ENCODE data around the gene WDR72. TPM values are rescaled to one million over a fixed set of nuclear protein-coding genes. Genes with fewer than 3 reads are reported as not detected.
"Not testable (repeated sequence)": the region's sequence is repeated elsewhere in the genome, so short reads cannot be mapped to it uniquely, and the experiment has no call there.

WDR72 gene
- total RNA-seq, 1 donor from 2014 or later = 11.8 TPM

DNA sequence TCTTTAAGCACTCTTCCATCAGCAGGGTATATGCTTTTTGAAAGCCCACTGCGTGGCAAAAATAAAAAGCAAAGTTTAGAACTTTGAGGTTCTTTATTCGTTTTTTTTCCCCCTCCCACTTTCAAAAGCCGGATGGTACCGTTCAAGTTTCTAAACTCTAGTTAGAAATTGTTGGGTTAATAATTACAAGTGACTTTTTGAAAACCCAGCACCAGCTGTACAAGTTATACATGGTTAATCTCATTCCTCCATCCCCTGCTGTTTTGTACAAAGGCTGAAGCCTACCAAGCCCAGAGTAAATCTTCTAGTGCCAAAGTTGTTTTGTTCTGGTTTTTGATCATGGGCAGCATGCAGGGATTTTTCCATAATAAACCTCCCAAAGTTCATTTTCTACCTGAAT, 48.6 kb downstream of the WDR72 start:
- peak; percentile 75 for ATAC-seq
- no peak for DNase-seq (ENCODE audit: low spot score)

DNA sequence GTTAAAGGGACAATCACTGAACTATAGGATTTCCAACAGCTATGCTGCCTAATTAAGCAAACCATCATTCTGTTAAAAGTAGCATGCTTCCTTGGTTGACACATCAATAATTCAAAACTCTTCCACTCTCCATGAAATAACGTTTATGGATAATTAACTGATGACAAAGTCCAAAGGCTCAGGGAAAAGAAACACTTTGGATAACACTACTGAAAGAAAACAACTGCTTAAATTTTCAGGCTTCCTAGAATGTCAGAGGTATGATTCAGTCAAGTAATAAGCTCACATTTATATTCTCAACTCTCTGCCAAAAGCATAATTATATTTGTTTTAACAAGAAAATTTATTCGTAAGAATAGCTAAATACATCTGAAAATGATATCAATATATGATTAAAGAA, 49.6 kb downstream of the WDR72 start:
- ATAC-seq (peak; percentile 20), DNase-seq (ENCODE audit: low spot score) (no peak)

DNA sequence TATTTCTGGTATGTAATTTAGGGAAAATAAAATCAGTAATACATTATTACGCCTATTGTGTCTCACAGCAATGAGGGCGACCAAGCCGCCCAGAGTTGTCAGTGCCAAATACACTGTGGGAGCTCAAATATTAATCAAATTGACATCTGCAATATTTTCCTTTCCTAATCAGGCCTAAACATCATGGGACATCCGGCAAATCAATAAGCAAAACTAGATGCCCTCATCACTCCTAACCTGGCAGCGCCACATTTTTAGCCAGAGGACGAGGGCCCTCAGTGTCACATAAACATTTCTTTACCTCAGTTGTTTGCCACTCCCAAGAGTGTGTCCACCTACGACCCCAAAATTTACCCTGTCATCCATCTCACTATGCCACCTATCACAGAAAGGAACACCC, 64.1 kb downstream of the WDR72 start:
- DNase-seq (ENCODE audit: low spot score) (no peak), ATAC-seq (no peak)

DNA sequence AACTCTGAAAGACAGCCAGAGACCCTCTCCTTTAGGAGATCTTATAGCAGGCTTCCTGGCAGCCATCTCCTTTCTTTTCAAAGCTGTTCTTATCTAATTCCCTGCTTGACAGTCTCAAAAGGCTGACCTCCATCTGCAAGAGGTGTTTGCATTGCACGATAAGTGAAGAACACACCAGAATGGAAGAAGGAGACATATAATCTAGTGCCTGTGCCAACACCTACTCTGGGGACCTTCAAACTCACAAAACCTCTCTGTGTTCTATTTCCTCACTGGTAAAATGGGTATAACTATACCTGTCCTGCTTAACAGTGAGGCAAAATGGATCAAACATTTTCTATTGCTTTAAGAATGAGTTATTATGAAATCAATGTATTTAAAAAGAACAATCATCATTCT, 65.0 kb downstream of the WDR72 start:
- ATAC-seq = peak; percentile 39

DNA sequence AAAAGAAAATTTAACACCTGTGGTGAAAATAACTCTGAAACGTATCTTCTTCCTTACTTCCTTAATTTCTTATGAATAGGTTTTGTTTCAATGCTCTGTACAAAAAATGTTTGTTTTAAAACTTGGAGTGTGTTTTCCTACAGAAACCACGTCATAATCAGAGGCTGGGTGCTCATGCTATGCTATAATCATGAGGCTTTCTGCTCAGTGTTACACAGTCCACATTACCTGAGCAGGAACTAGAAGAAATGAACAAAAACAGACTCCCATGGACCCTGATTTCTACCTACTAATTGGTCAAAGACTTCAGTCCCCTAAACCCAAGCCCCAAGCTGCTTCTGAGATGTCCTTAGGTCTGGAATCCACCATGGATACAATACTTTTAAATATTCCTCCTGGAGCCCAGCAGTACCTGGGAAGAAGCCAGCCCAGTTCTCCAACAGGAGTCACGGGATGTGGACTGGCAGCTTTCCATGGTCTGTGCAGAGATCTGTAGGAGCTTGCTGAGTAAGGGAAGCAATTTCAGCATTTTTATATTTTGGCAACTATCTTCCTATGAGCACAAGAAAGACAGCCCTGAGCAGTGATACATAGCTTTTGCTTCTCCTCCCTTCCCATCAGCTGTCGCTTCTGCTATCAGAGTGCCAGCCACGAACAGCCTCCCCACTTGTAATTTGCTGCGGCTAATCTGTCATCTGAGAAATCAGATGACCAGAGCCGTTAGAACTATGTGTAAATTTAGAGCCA, 65.6 kb downstream of the WDR72 start:
- peak; percentile 93 for ATAC-seq
- peak; percentile 87 for DNase-seq (ENCODE audit: low spot score)

More for the DNA sequence above, 65.0 kb downstream of the WDR72 start:
- DNase-seq (ENCODE audit: low spot score) = no peak

DNA sequence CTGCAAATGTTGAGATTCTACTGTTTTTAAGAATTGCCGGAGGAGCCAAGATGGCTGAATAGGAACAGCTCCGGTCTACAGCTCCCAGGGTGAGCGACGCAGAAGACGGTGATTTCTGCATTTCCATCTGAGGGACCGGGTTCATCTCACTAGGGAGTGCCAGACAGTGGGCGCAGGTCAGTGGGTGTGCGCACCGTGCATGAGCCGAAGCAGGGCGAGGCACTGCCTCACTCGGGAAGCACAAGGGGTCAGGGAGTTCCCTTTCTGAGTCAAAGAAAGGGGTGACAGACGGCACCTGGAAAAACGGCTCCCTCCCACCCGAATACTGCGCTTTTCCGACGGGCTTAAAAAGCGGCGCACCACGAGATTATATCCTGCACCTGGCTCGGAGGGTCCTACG, 75.3 kb downstream of the WDR72 start:
- DNase-seq (ENCODE audit: low spot score); ATAC-seq: not testable (repeated sequence)

DNA sequence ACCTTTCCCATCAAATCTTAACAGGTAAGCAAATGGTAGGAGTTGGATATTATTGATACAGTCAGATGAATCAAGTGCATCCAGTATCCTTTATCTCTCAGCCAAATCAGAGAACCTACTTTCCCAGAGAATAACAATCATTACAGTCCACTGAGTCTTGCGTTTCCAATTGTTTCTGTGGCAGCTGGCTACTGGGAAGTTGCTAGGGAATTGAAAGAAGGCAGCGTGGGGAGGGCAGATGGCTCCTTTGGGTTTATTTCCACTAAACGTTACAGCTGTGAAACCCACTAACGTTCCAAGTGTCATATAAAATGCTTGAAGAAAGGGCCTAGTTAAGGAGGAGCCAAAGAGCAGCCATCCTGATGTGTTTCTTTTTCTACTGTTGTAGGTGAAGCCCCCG, 78.4 kb downstream of the WDR72 start:
- DNase-seq (ENCODE audit: low spot score) (no peak), ATAC-seq (no peak)

DNA sequence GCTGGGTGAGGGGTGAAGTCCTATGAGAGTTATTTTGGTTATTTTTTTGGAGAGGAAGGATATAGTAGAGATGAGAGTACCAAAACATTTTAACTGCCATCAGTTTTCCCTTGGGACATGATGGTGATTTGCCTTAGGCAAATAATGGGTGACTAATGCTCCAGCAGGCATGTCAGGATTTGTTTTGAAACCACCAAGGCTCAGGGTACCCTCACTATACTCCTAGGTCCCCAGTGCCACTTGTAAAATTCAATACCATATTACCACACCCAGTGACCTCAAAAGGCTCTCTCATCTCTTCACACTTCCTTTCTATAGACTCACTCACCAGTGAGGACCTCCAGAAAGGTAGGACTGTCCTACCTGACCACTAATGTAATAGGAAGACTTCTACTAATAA, 83.6 kb downstream of the WDR72 start:
- DNase-seq (ENCODE audit: low spot score) = no peak

DNA sequence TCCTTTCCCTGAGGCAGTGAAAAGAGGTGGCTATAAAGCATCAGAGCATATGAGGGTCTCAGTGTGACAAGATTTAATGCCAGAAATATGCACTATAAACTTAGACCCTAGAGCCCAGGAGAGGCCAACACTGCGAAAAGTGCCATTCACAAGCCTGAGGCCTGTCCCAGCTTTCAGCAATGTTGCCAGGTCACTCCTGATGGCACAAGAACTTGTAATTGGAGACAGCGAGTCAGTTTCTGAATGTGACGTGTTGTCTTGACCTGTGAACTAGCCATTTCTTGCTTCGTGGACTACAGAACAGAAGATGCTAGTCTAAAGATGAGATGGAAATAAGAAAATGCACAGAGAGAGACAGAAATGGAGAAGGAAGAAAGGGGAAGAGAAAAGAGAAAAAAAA, 87.9 kb downstream of the WDR72 start:
- ATAC-seq (no peak), DNase-seq (ENCODE audit: low spot score) (no peak)

More for the DNA sequence above, 83.6 kb downstream of the WDR72 start:
- no peak for ATAC-seq

DNA sequence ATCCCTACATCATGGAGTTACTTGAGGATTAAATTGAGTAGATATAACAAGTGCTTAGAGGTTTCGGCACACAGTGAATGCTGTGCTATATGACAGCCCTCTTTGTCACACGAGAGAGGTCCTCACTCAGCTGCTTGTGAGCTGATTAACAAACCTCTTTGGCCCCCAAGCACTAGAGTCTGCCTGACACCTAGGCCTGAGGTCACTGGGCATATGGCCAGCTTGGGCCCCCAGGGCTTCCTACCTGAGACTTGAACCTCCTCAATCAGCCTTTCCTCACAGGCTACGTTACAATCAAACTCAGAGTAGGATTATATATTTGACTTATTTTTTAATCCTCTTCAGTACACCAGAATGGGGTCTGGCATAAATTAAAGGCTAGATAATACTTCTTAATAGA, 88.8 kb downstream of the WDR72 start:
- DNase-seq (ENCODE audit: low spot score) = no peak
- ATAC-seq = no peak

DNA sequence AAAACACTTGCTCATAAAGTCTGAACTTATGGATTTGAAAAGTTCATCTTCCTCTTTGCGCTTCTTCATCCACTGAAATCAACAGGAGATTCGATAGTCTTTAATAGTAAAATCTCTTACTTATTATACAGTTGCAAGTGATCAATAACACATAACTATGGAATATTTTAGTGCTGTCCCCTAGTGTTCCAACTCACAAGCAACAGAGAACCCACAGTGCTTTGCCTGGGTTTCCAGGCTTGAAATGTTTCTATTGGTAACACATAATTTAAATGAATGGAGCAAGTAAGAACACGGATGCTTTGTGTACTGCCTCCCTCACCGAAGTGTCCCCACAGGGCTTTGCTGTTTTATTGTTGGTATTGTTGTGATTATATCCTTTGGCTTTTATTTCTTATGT, 93.5 kb downstream of the WDR72 start:
- peak; percentile 74 for ATAC-seq
- DNase-seq (ENCODE audit: low spot score) = no peak

DNA sequence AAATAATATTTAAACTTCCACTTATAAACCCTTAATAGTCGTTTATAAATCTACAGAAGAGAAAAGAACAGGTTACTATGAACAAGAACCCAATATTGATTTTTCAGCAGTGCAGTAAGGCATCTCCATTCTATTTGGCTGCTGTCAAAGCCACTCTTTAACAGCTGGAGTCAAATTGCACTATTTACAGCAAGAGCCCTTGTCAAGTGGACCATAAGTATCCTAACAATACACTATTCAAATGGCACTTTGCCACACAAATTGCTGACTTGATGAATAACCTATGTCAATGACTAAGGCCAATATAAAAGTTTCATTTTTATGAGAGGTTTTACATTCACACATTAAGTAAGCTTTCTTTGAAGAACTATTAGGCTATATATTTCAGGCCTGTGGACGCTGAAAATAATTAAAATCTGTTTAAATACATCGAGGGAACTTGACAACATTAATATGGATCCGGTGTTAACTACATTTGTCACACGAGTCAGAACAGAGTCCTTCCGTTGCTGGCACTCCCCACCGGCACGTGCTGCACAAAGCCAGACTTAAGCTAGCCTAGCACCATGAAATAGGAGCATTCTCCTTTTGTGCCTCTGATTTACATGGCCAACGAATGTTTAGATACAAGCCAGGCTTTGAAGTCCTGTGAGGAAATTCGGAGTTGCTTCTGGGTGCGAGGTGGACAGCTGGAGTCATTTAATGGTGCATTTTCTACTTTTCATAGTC, 100.5 kb downstream of the WDR72 start:
- ATAC-seq (peak; percentile 66), DNase-seq (ENCODE audit: low spot score) (no peak)

DNA sequence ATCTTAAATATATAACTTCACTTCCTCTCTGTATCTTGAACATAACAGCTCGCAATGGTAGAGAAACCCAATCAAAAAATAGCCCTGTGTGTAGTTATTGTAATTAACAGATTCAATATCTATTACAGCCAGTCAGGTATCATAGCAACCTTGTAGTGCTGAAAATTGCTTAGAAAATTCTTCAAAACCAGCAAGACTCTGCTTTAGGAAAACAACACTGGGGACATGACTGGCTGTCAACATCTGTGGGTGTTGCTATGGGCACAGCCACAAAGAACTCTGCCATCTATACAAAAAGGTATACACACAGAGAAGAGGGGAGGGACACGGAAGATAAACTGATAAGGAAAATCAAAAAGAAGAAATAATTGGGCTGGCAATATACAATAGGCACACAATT, 101.2 kb downstream of the WDR72 start:
- no peak for DNase-seq (ENCODE audit: low spot score)
- ATAC-seq = no peak

DNA sequence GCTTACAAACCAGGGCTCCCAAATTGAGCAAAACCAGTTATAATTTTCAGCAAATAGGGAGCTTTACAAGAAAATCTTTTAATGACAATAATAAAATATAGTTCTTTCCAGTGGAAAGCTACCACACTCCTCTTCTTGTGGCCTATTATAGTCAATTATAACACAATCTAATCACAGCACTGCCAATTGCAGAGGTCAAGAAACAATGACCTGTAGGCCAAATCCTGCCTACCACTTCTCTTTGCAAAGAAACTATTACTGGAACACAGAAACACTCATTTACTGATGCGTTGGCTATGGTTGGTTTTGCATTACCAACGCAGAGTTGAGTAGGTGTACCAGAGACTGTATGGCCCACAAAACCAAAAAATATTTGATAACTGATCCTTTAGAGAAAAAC, 110.5 kb downstream of the WDR72 start:
- DNase-seq (ENCODE audit: low spot score) = no peak
- ATAC-seq = peak; percentile 80

DNA sequence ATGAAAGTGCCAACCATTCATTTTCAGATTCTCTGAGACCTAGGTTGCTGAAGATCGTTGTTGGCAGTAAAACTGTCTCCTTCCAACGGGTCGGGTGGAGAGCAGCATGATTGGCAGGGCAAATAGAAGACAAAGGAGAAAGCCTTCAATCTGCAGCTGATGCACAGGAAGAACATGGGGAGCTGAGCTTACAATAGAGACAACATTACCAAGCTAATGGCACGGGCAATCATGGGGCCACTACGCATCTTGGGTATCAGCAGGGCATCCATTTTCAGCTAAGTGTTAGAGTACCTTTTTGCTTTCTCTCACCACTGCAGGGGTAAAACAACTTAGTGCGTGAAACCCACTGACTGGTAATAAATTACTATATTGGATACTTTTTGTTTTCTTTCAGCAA, 114.8 kb downstream of the WDR72 start:
- DNase-seq (ENCODE audit: low spot score) (no peak), ATAC-seq (no peak)

DNA sequence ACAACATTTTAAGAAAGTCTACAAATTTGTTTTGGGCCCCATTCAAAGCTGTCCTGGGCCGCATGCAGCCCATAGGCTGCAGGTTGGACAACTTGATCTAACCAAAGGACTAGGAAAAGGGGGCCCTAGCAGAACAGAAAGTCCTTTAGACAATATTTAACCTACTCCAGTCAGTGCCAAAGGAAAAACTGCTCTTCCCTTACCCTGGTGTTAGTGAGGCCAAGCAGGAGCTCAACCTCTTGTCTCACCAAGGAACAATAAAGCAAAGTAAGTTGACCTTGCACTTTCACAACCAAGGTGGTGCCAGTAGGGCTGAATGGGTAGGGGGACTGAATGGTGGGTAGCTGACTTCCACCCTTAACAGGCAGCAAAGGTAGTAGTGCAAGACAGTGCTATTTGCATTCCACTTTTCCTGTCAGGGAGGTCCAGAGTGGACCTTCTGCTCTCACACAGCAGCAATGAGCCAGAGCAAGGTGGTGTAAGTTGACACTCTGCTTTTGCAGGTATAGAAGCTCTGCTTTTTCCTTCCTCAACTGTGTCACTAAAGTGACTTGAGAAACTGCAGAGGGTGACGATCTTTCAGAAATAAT, 124.9 kb downstream of the WDR72 start:
- ATAC-seq (peak; percentile 63), DNase-seq (ENCODE audit: low spot score) (no peak)

DNA sequence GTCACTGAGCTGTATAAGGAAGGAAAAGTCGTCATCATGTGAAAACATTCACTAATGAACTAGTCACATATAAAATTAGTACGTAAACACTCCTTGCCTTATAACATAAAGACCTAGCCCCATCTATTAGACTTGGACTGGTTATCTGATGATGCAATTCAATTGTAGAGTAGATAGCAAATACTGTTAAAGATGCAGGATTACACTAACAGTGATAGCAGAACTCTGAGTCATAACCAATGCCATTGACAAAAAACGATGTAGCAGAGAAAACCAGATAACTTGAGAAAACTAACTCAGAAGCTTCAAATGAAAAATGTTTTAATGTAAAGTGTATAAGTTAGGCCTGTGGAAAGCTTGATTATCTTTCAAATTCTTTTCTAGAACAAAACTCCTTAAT, 132.2 kb downstream of the WDR72 start:
- ATAC-seq (no peak), DNase-seq (ENCODE audit: low spot score) (no peak)

DNA sequence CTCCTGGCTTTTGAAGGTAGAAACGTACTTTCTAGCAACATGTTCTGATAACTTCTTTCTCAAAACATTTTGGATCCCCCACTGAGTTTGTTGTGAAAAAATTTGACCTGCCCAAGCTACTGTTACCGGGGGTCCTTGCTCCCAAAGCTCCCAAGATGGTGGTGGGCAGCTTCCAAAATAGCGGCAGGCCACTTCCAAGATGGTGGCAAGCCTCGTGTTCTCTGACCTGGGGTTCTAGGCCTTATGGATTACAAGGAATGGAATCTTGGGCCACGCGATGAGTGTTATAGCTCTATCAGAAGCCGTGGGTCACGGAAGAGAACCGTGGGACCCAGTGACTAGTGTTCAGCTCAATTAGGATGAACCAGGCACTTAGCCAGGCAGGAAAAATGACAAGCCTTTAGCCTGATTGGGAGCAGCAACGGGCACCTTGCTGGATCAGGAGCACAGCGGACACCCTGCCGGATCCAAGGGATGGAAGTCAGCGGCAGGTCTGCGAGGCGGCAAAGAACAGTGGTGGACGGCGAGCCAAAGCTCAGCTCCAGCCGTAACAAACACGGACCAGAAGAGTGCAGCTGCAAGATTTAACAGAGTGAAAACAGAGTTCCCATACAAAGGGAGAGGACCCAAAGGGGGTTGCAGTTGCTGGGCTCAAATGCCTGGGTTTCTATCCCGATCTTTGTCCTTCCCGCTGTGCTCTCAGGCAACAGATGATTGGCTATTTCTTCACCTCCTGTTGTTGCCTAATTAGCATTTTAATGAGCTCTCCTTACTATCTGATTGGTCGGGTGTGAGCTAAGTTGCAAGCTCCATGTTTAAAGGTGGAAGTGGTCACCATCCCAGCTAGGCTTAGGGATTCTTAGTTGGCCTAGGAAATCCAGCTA, 133.3 kb downstream of the WDR72 start:
- ATAC-seq = no peak
- DNase-seq (ENCODE audit: low spot score) = no peak

DNA sequence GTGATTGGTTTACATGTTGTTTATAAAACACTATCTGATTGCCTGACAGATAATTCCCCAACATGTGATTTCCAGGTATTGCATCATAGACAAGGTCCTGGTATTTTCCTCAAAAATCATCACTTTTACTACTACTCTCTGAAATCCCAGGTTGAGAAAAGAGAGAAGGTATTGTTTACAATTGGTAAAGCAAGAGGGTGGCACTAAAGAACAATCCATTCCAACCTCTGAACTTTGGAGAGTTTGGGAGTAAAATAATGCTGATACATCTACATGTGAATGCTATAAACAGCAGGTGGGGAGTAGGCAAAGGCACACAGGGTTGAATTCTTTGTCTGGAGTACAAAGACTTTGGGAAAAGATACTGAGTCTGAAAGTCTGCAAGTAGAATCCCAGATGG, 134.2 kb downstream of the WDR72 start:
- no peak for DNase-seq (ENCODE audit: low spot score)
- ATAC-seq = peak; percentile 57

DNA sequence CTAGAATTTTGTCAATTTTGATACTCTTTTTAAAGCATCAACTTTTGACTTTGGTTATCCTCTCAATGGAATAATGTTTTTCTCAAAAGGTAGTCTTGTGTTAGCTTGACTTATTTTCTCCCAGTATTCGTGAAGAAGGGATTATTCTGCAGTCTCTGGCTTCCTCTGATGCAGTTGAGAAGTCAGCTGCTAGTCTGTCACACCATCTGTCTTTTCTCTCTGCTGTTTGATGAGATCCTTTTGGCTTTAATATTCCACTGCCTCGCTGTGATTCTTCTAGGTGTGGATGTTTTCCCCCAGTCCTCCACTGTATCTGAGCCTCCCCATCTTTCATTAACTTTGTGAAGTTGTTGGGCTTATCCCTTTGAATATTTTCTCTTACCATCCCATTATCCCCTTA, 141.0 kb downstream of the WDR72 start:
- ATAC-seq (no peak), DNase-seq (ENCODE audit: low spot score) (no peak)

All from left lobe of liver (tissue), 2 donors.